GM12891 (cell line): Measurements from ENCODE around the gene PCBP3.

ENCODE experiments used
- POLR2A ChIP-seq: IDR thresholded peaks from 2 replicates; pipeline ENCODE4 v1.6.1; 2011; ENCODE audit warnings: low read depth, low read length, control low read depth
- POLR2AphosphoS5 ChIP-seq: IDR thresholded peaks from 2 replicates; pipeline ENCODE4 v1.6.1; 2011; ENCODE audit warnings: low read depth, low read length, control low read depth

DNA sequence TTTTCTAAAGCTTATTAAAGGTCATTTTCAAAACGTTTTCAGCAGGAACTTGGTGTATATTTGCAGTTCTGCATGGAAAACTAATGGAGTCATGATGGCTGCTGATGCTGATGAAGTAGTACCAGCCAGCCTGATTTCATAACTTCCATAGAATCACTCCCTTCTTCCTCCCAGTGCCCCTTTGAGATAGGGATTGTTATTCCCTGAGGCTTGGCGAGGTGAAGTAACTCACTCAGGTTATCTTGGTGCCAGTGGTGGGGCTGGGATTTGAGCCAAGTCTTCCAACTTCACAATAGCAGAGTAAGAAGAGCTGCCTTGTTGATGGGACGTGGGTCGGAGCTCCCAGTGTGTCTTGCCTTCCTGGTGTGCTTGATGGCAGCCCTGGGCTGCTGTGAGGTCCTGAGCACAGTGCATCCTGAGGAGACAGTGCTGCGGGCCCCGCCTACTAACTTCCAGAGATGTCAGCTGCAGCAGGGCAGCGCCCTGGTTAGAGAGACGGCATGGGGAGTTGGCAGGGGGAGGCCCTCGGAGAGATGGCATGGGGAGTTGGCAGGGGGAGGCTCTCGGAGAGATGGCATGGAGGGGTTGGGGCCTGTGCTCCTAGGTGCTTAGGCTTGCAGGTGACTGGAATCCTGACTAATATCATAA is 92.6 kb downstream of the PCBP3 start:
- TF ChIP-seq POLR2A: no peak
- TF ChIP-seq POLR2AphosphoS5: no peak
